SU-DHL-6 (cell line): ENCODE results near the gene APAF1.

ENCODE experiments used
- CTCF ChIP-seq: fragments of 200-600 bp; sonication (generic); IDR thresholded peaks from one replicate; pipeline ENCODE4 v1.5.1; 2017; ENCODE audit warnings: antibody characterized with exemption, mild to moderate bottlenecking, low read length, moderate library complexity; ENCODE audit not compliant: insufficient read depth, poor library complexity, severe bottlenecking
- EZH2phosphoT487 ChIP-seq: fragments of 200-600 bp; sonication (generic), shearing (Covaris generic); conservative IDR thresholded peaks from 2 replicates; pipeline ENCODE4 v1.6.1; 2018; ENCODE audit warnings: mild to moderate bottlenecking, antibody characterized with exemption, low read length, moderate library complexity, mixed read lengths

GRCh38 chr12:98750511-98750910 is 105.4 kb downstream of the APAF1 start:
- TF ChIP-seq CTCF (no peak), EZH2phosphoT487 (no peak)
